Fibroblast of villous mesenchyme (primary cell): Measurements from ENCODE around the gene ADAM23. TPM values are rescaled to one million over a fixed set of nuclear protein-coding genes. Genes with fewer than 3 reads are reported as not detected.

Experiments used
- DNase-seq: peaks from one replicate; pipeline ENCODE4 v3.0.0-alpha.2; 2010; ENCODE audit warnings: low read depth
- H3K4me3 ChIP-seq: 2 replicates; pipeline ENCODE4 v1.5.1; 2011; ENCODE audit warnings: low read depth, mild to moderate bottlenecking, low read length
- total RNA-seq: library from RNA; depleted of rRNA; stranded (reverse); fragments of >200 nt; gene quantifications from 2 replicates; pipeline ENCODE4 v1.2.3, GENCODE V29; 2012
- TF ChIP-seq, protein P1 (sequence below): IDR thresholded peaks from 2 replicates; pipeline ENCODE4 v1.5.1; 2012; ENCODE audit warnings: low read depth, mild to moderate bottlenecking, low read length; ENCODE audit not compliant: insufficient read depth

The ADAM23 gene
- total RNA-seq, 1 donor = 9.5 TPM

DNA sequence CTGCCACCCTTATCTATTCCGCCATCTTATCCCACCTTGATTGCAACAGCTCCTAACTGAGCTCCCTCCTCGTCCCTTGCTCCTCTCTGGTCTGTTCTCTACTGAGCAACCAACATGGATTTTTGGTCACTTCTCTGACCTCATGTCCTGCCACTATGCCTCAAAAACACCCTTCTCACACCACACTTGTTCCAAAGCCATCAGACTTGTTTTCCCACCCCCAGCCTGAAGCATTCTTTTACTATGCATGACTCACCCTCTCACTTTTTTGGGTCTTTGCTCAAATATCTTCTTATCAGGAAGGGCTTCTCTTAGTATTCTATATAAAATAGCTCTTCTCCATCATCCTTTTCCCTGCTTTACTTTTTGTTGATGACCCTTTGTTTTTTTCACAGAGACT, 196.3 kb downstream of the ADAM23 start:
- TF ChIP-seq, protein P1, sequence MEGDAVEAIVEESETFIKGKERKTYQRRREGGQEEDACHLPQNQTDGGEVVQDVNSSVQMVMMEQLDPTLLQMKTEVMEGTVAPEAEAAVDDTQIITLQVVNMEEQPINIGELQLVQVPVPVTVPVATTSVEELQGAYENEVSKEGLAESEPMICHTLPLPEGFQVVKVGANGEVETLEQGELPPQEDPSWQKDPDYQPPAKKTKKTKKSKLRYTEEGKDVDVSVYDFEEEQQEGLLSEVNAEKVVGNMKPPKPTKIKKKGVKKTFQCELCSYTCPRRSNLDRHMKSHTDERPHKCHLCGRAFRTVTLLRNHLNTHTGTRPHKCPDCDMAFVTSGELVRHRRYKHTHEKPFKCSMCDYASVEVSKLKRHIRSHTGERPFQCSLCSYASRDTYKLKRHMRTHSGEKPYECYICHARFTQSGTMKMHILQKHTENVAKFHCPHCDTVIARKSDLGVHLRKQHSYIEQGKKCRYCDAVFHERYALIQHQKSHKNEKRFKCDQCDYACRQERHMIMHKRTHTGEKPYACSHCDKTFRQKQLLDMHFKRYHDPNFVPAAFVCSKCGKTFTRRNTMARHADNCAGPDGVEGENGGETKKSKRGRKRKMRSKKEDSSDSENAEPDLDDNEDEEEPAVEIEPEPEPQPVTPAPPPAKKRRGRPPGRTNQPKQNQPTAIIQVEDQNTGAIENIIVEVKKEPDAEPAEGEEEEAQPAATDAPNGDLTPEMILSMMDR = no peak
- DNase-seq = no peak
- H3K4me3 ChIP-seq = no peak overlapping the region

DNA sequence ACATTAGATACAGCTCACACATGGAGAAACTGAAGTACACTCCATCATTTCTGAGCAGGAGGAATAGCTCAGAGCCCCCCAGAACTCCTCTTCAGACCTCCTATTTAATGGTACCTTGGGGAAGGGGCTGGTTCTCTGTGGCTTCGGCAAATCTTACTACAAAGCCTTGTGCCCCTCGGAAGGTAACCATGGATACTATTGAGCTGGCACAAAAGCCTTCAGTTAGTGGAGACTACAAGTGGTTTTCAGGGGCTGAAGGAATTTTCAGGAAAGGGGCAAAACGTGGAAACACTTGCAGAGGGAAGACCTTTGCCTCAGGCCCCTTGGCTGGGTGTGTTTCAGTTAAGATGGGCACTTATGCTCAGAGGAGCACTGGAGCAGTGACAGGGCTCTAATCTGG, 197.9 kb downstream of the ADAM23 start:
- DNase-seq = no peak
- TF ChIP-seq, protein P1 = no peak
- H3K4me3 ChIP-seq = no peak overlapping the region

DNA sequence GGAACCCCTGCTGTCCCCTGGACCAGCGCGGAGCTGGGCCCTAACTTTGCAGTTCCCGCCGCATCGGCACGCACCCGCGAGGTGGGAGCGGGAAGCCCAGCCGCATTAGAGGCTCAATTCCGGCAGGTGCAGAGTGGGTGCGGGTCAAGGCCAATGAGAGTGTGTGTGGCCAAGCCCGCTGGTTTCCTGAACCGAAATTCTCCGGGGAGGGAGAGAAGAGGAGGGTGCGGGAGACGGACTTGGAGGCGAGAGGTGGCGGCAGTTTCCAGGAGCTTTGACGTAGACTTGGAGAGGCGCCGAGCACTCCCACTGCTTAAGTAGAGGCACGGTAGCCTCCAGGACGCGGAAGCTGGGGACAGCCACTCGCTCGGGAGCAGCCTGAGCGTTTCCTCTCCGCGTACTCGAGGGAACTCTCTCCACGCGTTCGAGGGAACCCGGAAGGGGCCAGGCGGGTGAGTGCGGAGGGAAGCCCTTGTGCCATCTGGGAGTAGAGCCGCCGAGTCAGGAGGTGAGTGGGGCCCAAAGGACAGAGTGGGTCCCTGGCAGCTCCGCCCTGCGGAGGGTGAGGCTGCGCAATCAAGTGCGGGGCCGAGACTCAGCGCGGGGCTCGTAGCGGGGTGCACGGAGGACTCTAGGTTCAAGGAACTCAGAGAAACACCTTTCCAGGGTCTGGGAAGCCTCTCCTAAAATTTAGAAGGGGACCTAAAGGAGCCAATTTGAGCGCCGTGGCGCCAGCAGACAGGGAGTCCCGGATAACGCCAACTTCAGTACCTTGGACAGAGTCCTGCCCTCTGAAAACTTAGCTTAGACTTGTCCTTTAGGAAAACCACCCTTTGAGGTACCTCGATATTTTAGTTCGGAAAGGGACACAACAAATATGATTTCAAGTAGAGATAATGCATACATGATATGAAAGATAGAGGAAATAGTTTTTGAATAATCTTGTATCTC, 199.0 kb downstream of the ADAM23 start, which contains the start of gene FAM237A:
Gene FAM237A (plus strand): TSS at position 413 of the 951 bp plus-strand sequence. CDS start 1,750 bp downstream, outside the sequence.
- H3K4me3 ChIP-seq = no peak within 1 kb of the TSS
- peak; percentile 60 for DNase-seq
- TF ChIP-seq, protein P1 = no peak

DNA sequence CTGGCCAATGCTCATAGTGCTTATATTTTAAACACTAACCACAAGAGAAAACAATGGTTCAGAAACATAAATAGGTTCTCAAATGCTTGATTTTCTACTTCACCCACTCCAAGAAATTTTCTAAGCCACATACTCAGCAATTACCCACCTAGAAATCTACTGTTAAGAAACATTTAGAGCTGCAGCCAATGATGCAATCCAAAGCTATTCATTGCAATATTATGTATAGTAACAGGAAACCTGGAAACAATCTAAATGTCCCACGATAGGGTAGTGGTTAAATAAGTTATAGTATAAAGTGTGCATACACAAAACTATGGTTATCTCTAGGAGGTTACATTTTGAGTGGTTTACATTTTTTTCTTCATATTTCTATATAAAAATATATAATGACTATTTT, 204.7 kb downstream of the ADAM23 start:
- DNase-seq = peak; percentile 12

DNA sequence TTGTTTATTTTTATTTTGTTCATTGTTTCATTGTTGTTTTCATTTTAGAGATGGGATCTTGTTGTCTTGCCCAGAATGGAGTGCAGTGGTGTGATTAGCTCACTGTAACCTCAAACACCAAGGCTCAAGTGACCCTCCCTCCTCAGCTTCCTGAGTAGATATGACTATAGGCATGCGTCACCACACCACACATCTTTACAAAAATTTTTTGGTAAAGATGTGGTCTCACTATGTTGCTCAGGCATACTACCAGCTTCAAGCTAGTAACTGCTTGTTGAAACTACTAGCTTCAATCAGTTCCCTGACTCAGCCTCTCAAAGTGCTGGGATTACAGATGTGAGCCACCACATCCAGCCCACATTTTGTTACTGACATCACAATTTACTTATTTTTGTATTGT, 213.8 kb downstream of the ADAM23 start:
- TF ChIP-seq, protein P1 = no peak
- no peak overlapping the region for H3K4me3 ChIP-seq
- no peak for DNase-seq

More for the DNA sequence above, 204.7 kb downstream of the ADAM23 start:
- TF ChIP-seq, protein P1 = no peak
- H3K4me3 ChIP-seq = no peak overlapping the region

DNA sequence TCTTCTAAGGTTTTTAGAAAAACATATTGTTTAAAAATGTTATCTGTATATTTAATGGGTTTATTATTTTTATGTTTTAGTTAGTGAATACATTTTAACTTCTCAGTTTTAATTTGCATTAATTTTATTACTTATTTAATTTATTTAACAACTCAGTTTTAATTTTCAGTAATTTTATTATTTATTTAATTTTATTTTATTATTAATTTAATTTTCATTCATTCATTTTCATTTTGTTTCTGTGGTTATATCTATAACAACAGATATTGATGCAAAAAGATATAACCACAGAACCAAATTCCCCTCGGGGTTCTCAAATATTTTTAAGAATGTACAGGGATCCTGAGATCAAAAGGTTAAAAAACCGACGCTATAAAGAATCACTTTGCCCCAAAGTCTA, 221.9 kb downstream of the ADAM23 start:
- H3K4me3 ChIP-seq = no peak overlapping the region
- DNase-seq = no peak
- TF ChIP-seq, protein P1 = no peak

Other genes with a start within 250 kb of the ADAM23 start
- gene ZDBF2, start 168.9 kb upstream of the ADAM23 start, total RNA-seq = 11.6 and 17.3 TPM in 2 replicates
- not detected in 2 replicates for gene FAM237A, start 199.0 kb downstream of the ADAM23 start, total RNA-seq